ENCODE measurements around the gene SRP54. TPM values are rescaled to one million over a fixed set of nuclear protein-coding genes. Genes with fewer than 3 reads are reported as not detected.
A peak's percentile ranks its signal among the peaks of the same experiment; 100 is the strongest.

SRP54 gene
- total and polyA plus RNA-seq, 2 of the 13 experiments (the other 11 are each of a cell fraction or from before 2014, with no cell fraction given), result 42.2 to 207 TPM

DNA sequence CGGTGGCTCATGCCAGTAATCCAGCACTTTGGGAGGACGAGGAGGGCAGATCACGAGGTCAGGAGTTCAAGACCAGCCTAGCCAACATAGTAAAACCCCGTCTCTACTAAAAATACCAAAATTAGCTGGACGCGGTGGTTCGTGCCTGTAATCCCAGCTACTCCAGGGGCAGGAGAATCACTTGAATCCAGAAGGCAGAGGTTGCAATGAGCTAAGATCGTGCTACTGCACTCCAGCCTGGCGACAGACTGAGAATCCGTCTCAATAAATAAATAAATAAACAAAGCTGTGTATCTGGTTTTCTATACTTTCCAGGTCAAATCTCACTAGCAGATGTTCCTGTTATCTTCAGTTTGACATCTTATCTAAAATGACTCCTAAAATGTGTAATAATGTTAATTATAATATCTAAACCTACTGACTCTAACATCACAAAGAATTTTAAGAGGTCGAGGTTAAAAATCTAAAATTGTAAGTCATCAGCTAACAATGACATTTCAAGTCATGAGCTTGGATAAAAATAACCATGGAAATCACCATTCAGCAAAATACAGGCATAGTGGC, 2.4 kb upstream of the SRP54 start (continued):
- TF ChIP-seq HNRNPK (IDR thresholded peaks at IDR 0.05; ENCODE audit: low read depth, low read length, poor library complexity, severe bottlenecking), result no peak
- no peak for TF ChIP-seq SSRP1 (CRISPR knock-in tag; IDR thresholded peaks at IDR 0.05)
- TF ChIP-seq, protein P1, sequence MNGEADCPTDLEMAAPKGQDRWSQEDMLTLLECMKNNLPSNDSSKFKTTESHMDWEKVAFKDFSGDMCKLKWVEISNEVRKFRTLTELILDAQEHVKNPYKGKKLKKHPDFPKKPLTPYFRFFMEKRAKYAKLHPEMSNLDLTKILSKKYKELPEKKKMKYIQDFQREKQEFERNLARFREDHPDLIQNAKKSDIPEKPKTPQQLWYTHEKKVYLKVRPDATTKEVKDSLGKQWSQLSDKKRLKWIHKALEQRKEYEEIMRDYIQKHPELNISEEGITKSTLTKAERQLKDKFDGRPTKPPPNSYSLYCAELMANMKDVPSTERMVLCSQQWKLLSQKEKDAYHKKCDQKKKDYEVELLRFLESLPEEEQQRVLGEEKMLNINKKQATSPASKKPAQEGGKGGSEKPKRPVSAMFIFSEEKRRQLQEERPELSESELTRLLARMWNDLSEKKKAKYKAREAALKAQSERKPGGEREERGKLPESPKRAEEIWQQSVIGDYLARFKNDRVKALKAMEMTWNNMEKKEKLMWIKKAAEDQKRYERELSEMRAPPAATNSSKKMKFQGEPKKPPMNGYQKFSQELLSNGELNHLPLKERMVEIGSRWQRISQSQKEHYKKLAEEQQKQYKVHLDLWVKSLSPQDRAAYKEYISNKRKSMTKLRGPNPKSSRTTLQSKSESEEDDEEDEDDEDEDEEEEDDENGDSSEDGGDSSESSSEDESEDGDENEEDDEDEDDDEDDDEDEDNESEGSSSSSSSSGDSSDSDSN (CRISPR knock-in tag; IDR thresholded peaks at IDR 0.05), result no peak
- TF ChIP-seq RARG (CRISPR knock-in tag; IDR thresholded peaks at IDR 0.05; ENCODE audit: low read depth), result 0 out of 2 replicates have a peak, but pooled peaks have one; percentile 3
- TF ChIP-seq, protein P2, sequence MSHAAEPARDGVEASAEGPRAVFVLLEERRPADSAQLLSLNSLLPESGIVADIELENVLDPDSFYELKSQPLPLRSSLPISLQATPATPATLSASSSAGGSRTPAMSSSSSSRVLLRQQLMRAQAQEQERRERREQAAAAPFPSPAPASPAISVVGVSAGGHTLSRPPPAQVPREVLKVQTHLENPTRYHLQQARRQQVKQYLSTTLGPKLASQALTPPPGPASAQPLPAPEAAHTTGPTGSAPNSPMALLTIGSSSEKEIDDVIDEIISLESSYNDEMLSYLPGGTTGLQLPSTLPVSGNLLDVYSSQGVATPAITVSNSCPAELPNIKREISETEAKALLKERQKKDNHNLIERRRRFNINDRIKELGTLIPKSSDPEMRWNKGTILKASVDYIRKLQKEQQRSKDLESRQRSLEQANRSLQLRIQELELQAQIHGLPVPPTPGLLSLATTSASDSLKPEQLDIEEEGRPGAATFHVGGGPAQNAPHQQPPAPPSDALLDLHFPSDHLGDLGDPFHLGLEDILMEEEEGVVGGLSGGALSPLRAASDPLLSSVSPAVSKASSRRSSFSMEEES (CRISPR knock-in tag; IDR thresholded peaks at IDR 0.05), result no peak
- TF ChIP-seq ZNF775 (CRISPR knock-in tag; IDR thresholded peaks at IDR 0.05; ENCODE audit: borderline replicate concordance), result no peak; the same call in 1 of the 2 replicates
- no peak; the same call in 1 of the 2 replicates for TF ChIP-seq ZNF619 (CRISPR knock-in tag; IDR thresholded peaks at IDR 0.05)
- TF ChIP-seq ZNF720 (CRISPR knock-in tag; IDR thresholded peaks at IDR 0.05), result no peak
- no peak for TF ChIP-seq MTF2 (CRISPR knock-in tag; IDR thresholded peaks at IDR 0.05; ENCODE audit: borderline replicate concordance)
- TF ChIP-seq TBX2 (CRISPR knock-in tag; IDR thresholded peaks at IDR 0.05; ENCODE audit: borderline replicate concordance), result no peak; the same call in 1 of the 2 replicates
- no peak for TF ChIP-seq NCOR1 (IDR thresholded peaks at IDR 0.05; ENCODE audit: borderline replicate concordance, low read length)
- TF ChIP-seq, protein P3, sequence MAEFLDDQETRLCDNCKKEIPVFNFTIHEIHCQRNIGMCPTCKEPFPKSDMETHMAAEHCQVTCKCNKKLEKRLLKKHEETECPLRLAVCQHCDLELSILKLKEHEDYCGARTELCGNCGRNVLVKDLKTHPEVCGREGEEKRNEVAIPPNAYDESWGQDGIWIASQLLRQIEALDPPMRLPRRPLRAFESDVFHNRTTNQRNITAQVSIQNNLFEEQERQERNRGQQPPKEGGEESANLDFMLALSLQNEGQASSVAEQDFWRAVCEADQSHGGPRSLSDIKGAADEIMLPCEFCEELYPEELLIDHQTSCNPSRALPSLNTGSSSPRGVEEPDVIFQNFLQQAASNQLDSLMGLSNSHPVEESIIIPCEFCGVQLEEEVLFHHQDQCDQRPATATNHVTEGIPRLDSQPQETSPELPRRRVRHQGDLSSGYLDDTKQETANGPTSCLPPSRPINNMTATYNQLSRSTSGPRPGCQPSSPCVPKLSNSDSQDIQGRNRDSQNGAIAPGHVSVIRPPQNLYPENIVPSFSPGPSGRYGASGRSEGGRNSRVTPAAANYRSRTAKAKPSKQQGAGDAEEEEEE (CRISPR knock-in tag; IDR thresholded peaks at IDR 0.05; ENCODE audit: borderline replicate concordance), result no peak
- TF ChIP-seq, protein P4, sequence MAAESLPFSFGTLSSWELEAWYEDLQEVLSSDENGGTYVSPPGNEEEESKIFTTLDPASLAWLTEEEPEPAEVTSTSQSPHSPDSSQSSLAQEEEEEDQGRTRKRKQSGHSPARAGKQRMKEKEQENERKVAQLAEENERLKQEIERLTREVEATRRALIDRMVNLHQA (CRISPR knock-in tag; IDR thresholded peaks at IDR 0.05), result 0 out of 2 replicates have a peak, but pooled peaks have one; percentile 64
- no peak for TF ChIP-seq ATRX (CRISPR knock-in tag; IDR thresholded peaks at IDR 0.05; ENCODE audit: borderline replicate concordance)
- no peak for TF ChIP-seq GPN1 (CRISPR knock-in tag; IDR thresholded peaks at IDR 0.05; ENCODE audit: borderline replicate concordance)
- TF ChIP-seq EHMT2 (IDR thresholded peaks at IDR 0.05; ENCODE audit: borderline replicate concordance, low read depth, low read length), result no peak
- no peak for TF ChIP-seq GABPA (IDR thresholded peaks at IDR 0.05; ENCODE audit: low read depth, low read length)
- TF ChIP-seq GABPA (CRISPR knock-in tag; IDR thresholded peaks at IDR 0.05; ENCODE audit: low read depth), result no peak
- TF ChIP-seq ZNF713 (CRISPR knock-in tag; IDR thresholded peaks at IDR 0.05), result no peak; the same call in 1 of the 2 replicates
- TF ChIP-seq, protein P5, sequence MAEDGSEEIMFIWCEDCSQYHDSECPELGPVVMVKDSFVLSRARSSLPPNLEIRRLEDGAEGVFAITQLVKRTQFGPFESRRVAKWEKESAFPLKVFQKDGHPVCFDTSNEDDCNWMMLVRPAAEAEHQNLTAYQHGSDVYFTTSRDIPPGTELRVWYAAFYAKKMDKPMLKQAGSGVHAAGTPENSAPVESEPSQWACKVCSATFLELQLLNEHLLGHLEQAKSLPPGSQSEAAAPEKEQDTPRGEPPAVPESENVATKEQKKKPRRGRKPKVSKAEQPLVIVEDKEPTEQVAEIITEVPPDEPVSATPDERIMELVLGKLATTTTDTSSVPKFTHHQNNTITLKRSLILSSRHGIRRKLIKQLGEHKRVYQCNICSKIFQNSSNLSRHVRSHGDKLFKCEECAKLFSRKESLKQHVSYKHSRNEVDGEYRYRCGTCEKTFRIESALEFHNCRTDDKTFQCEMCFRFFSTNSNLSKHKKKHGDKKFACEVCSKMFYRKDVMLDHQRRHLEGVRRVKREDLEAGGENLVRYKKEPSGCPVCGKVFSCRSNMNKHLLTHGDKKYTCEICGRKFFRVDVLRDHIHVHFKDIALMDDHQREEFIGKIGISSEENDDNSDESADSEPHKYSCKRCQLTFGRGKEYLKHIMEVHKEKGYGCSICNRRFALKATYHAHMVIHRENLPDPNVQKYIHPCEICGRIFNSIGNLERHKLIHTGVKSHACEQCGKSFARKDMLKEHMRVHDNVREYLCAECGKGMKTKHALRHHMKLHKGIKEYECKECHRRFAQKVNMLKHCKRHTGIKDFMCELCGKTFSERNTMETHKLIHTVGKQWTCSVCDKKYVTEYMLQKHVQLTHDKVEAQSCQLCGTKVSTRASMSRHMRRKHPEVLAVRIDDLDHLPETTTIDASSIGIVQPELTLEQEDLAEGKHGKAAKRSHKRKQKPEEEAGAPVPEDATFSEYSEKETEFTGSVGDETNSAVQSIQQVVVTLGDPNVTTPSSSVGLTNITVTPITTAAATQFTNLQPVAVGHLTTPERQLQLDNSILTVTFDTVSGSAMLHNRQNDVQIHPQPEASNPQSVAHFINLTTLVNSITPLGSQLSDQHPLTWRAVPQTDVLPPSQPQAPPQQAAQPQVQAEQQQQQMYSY (CRISPR knock-in tag; IDR thresholded peaks at IDR 0.05), result 0 out of 2 replicates have a peak, but pooled peaks have one; percentile 21
- no peak for TF ChIP-seq GFI1 (CRISPR knock-in tag; IDR thresholded peaks at IDR 0.05; ENCODE audit: borderline replicate concordance)
